ENCODE data around the gene MAPK4.
"Not testable (repeated sequence)": the region's sequence is repeated elsewhere in the genome, so short reads cannot be mapped to it uniquely, and the experiment has no call there.

MAPK4 gene

GRCh38 chr18:50704357-50704940, 144.6 kb downstream of the MAPK4 start:
- Histone ChIP-seq H3K27me3 (ENCODE audit: insufficient read depth, low read length) (no peaks in the 10 kb centered on the region), H2AFZ (ENCODE audit: low read length) (no peak overlapping the region), H3K4me3 (ENCODE audit: low read depth, low read length, poor library complexity, severe bottlenecking) (no peak overlapping the region), H4K20me1 (ENCODE audit: insufficient read depth, low read length) (no peaks in the 10 kb centered on the region), H3K9ac (ENCODE audit: low read length) (no peak overlapping the region), H3K79me2 (ENCODE audit: insufficient read depth, low read length) (no peaks in the 10 kb centered on the region), H3K9me2 (ENCODE audit: low read depth, low read length) (no peaks in the 10 kb centered on the region), H3K36me3 (ENCODE audit: insufficient read depth, low read length) (no peaks in the 10 kb centered on the region), H3K4me1 (ENCODE audit: insufficient read depth, low read length, severe bottlenecking) (no peaks in the 10 kb centered on the region), H3K27ac (ENCODE audit: low read depth, low read length, poor library complexity, severe bottlenecking) (no peak overlapping the region), H3K9me3 (ENCODE audit: low read length) (no peaks in the 10 kb centered on the region), H3K4me2 (ENCODE audit: low read length) (no peak overlapping the region), H3F3A (ENCODE audit: insufficient read depth, low read length) (no peaks in the 10 kb centered on the region)
- TF ChIP-seq EZH2 (IDR thresholded peaks at IDR 0.05; ENCODE audit: borderline replicate concordance, low read length) (no peak), CTCF (IDR thresholded peaks at IDR 0.05; ENCODE audit: low read length) (no peak)

- Histone ChIP-seq H3K27me3 (ENCODE audit: insufficient read depth, low read length) (no peaks in the 10 kb centered on the region), H3K9me3 (ENCODE audit: low read length) (no peaks in the 10 kb centered on the region), H3F3A (ENCODE audit: insufficient read depth, low read length) (no peaks in the 10 kb centered on the region), H3K9ac (ENCODE audit: low read length) (no peak overlapping the region), H3K4me1 (ENCODE audit: insufficient read depth, low read length, severe bottlenecking) (no peaks in the 10 kb centered on the region), H4K20me1 (ENCODE audit: insufficient read depth, low read length) (no peaks in the 10 kb centered on the region), H3K27ac (ENCODE audit: low read depth, low read length, poor library complexity, severe bottlenecking) (no peak overlapping the region), H3K36me3 (ENCODE audit: insufficient read depth, low read length) (no peaks in the 10 kb centered on the region), H3K4me3 (ENCODE audit: low read depth, low read length, poor library complexity, severe bottlenecking) (no peak overlapping the region), H3K9me2 (ENCODE audit: low read depth, low read length) (no peaks in the 10 kb centered on the region), H3K79me2 (ENCODE audit: insufficient read depth, low read length) (no peaks in the 10 kb centered on the region), H2AFZ (ENCODE audit: low read length) (no peak overlapping the region), H3K4me2 (ENCODE audit: low read length) (no peak overlapping the region)
- TF ChIP-seq CTCF (IDR thresholded peaks at IDR 0.05; ENCODE audit: low read length) (no peak), EZH2 (IDR thresholded peaks at IDR 0.05; ENCODE audit: borderline replicate concordance, low read length) (no peak)
Measured at GRCh38 chr18:50706199-50706598, 146.3 kb downstream of the MAPK4 start.

- no peaks in the 10 kb centered on the region for H3K9me3 ChIP-seq (ENCODE audit: low read length)
- no peaks in the 10 kb centered on the region for H4K20me1 ChIP-seq (ENCODE audit: insufficient read depth, low read length)
- no peak overlapping the region for H2AFZ ChIP-seq (ENCODE audit: low read length)
- no peak overlapping the region for H3K4me3 ChIP-seq (ENCODE audit: low read depth, low read length, poor library complexity, severe bottlenecking)
- no peaks in the 10 kb centered on the region for H3F3A ChIP-seq (ENCODE audit: insufficient read depth, low read length)
- no peaks in the 10 kb centered on the region for H3K36me3 ChIP-seq (ENCODE audit: insufficient read depth, low read length)
- H3K9me2 ChIP-seq (ENCODE audit: low read depth, low read length), result no peaks in the 10 kb centered on the region
- no peaks in the 10 kb centered on the region for H3K79me2 ChIP-seq (ENCODE audit: insufficient read depth, low read length)
- no peak overlapping the region for H3K9ac ChIP-seq (ENCODE audit: low read length)
- no peak for TF ChIP-seq EZH2 (IDR thresholded peaks at IDR 0.05; ENCODE audit: borderline replicate concordance, low read length)
- TF ChIP-seq CTCF (IDR thresholded peaks at IDR 0.05; ENCODE audit: low read length), result no peak
- H3K4me1 ChIP-seq (ENCODE audit: insufficient read depth, low read length, severe bottlenecking), result no peaks in the 10 kb centered on the region
- H3K27me3 ChIP-seq (ENCODE audit: insufficient read depth, low read length), result no peaks in the 10 kb centered on the region
- no peak overlapping the region for H3K27ac ChIP-seq (ENCODE audit: low read depth, low read length, poor library complexity, severe bottlenecking)
- no peak overlapping the region for H3K4me2 ChIP-seq (ENCODE audit: low read length)
Measured at GRCh38 chr18:50706651-50707050, 146.8 kb downstream of the MAPK4 start.

- H2AFZ ChIP-seq (ENCODE audit: low read length); H3K9ac ChIP-seq (ENCODE audit: low read length); H3F3A ChIP-seq (ENCODE audit: insufficient read depth, low read length); H3K4me3 ChIP-seq (ENCODE audit: low read depth, low read length, poor library complexity, severe bottlenecking); H4K20me1 ChIP-seq (ENCODE audit: insufficient read depth, low read length); H3K27me3 ChIP-seq (ENCODE audit: insufficient read depth, low read length); H3K4me1 ChIP-seq (ENCODE audit: insufficient read depth, low read length, severe bottlenecking); H3K4me2 ChIP-seq (ENCODE audit: low read length); H3K27ac ChIP-seq (ENCODE audit: low read depth, low read length, poor library complexity, severe bottlenecking); H3K9me2 ChIP-seq (ENCODE audit: low read depth, low read length); H3K36me3 ChIP-seq (ENCODE audit: insufficient read depth, low read length); H3K9me3 ChIP-seq (ENCODE audit: low read length); H3K79me2 ChIP-seq (ENCODE audit: insufficient read depth, low read length): not testable (repeated sequence)
Measured at GRCh38 chr18:50707297-50707696, 147.4 kb downstream of the MAPK4 start.
